HK-2 (cell line): Measurements from ENCODE around the gene GPR173.

Experiments
- DNase-seq: peaks from one replicate; pipeline ENCODE4 v3.0.0-alpha.2; 2018; ENCODE audit not compliant: unreplicated experiment

GPR173 gene

DNA sequence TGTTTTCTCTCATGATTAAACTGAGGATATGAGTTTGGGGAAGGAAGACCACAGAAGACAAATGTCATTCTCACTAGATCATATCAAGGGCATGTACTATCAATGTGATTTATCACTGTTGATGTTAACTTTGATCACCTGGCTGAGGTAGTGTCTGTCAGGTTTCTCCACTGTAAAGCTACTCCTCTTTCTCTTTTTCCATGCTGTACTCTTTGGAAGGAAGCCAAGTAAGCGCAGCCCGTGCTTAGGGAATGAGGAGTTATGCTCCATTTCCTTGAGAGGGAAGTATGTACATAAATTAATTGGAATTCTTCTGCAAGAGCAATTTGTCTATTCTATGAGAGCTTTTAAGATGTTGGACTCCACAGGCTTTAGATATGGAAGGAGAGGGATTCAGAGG lies 41.3 kb downstream of the GPR173 start:
- DNase-seq: no peak

DNA sequence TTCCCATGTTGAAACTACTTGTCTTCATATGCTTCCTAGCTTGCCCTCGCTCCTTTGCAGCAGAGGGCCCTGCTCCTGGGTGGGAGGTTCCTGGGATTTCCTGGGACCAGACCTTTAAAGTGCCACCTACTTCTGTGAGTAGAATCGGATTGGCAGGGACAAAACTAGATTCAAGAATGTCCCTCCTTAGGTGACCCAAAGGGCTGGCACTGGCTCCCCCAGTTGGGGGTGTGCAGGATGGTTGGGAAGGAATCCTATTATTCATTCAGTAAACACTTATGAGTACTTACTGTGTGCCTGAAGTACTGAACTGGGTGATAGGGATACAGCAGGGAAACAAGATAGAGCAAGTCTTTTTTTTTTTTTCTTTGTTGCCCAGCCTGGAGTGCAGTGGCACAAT lies 42.8 kb downstream of the GPR173 start:
- no peak for DNase-seq

DNA sequence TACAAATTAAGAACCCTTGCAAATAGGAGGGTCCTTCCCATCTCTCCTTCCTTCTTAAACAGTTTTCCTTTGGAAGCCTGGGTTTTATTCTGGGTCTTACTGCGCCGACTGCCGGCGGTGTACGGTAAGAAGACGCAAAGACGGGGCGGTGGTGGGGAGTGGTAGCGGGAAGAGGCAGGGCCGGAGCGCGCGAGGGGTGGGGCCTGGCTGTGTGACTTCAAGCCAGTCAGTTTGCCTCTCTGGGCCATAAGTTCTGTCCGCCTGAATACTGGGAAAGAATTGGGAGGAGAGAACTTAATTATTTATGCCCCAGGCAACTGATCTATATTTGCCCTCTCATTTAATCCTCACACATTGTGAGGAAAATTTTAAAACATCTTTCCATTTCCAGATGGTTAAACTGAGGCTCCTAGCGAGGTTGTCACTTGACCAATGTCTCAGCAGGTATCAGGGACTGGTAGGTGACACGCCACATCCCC lies 44.6 kb downstream of the GPR173 start:
- DNase-seq: peak; percentile 76

DNA sequence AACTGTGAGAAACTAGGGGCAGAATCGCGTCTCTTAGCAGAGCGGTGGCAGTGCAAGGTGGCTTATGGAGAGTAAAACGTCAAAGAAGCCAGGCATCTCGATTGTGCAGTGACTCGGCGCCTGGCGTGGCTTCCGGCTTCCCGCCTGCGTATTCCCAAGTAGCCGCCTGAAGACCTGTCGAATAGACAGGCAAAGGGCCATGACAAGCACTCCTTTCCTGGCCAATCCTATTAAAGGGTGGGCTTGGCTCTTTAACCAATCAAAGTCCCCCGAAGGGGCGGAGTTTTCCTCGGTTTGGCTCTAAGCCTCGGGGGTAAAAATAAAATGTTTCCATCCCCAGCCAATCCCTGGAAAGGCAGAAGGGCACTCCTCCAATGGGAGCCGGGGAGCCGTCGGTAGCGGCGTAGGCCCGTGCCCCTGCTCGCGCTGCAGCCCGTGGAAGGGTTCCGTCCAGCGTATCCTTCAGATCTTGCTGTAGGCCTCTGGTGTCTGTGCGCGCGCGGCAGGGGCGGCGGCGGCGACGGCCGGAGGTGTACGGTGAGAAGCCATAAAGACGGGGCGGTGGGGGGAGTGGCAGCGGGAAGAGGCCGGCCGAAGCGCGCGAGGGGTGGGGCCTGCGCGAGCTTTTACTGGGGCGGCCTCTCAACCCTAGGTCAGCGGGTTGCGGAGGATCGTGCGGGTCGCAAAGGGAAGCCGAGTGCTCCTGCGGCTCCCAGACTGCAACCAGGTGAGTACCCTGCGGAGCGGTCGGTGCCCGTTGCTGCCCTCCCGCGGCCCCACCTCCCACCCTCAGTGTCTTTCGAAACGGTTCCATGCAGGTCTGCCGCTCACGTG lies 45.4 kb downstream of the GPR173 start, which contains the start of gene KANTR:
KANTR (plus strand) TSS at position 395 of the 834 bp plus-strand sequence. CDS start 30,131 bp downstream, outside the sequence.
- DNase-seq: peak; percentile 85

DNA sequence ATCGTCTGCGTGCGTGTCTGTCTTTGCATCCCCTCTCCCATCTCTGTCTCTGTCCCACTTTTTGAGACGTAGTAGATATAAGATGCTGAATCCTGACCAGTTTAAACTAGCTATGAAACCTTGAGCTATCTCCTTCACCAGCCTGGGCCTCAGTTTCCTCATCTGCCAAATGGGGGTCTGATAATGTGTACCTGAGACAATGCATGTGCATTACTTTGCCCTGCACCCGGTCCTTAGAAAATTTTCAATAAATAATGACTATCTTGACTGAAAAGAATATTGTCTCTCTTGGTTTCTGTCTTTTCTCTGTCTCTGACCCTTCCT lies 46.0 kb downstream of the GPR173 start:
- no peak for DNase-seq

DNA sequence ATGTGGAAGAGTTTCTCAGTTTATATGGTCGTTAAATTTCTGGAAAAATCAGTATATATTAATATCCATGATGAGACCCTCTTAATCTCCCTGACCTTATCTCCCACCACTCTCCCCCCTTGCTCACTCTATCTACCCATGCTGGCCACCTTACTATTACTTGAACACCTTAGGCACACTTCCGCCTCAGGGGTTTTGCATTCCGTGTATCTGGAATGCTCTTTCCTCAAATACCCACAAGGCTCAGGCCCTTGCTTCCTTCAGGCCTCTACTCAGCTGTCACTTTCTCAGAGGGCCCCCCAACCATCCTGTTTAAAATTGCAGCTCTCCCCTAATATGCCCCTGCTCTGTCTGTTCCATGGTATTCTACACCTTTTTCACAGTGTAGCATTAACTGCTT lies 47.2 kb downstream of the GPR173 start:
- no peak for DNase-seq

DNA sequence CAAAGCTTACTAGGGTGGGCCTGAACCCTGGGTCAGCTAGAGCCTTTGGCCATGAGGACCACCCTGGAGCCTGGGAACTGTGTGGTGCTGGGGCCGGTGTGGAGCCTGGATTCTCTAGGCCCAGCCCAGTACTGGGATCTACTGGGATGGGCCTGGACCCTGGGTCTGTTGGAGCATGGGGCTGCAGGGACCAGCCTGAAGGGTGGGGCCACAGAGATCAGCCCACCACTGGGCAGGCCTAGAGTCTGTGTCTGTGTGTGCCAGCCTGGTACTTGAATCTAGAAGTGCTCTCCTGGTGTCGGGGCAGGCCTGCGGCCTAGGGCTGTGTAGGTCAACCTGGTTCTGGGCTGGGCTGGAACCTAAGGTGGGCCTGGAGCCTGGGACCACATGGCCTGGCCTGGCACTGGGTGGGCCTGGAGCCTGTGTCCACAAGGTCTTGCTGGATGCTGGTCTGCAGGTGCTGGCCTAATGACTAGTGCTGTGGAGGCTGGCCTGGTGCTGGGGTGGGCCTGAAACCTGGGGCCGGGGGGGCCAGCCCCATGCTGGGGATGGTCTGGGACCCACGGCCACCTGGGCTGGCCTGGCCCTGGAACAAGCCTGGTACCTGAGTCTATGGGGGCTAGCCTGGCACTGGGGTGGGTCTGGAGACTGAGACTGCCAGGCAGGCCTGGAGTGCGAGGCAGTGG lies 66.4 kb downstream of the GPR173 start:
- DNase-seq: no peak

DNA sequence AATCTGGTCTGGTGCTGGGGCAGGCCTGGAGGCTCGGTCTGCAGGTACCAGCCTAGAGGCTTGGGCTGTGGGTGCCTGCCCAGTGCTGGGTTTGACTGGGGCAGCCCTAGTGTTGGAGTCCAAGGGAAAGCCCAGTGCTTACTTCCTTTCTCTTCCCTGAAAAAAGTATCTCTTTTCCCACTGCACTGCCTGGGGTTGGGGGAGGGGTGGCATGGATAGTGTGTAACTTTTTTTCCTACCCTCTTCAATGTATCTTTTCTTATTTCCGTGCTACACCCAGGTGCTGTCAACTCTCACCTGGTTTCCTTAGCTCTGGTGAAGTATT lies 66.9 kb downstream of the GPR173 start:
- DNase-seq: no peak

DNA sequence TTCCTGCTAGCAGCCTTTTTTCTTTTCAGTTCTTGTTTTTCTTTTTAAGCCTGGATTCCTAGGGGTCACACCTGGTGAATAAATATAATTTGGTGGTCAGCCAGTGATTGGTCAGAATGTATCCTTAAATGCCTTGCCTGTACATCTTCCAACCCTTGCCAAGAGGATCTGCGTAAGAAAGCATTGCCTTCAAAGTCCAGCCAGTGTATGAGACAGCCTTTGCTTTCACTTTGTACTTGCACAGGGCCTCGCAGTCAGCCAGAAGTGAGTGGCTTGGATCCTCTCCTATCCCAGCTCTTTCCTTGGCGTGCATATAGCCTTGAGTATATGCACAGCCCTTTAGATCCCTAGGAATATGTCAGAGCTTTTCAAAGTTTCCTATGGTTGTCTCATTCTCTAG lies 67.5 kb downstream of the GPR173 start:
- no peak for DNase-seq

DNA sequence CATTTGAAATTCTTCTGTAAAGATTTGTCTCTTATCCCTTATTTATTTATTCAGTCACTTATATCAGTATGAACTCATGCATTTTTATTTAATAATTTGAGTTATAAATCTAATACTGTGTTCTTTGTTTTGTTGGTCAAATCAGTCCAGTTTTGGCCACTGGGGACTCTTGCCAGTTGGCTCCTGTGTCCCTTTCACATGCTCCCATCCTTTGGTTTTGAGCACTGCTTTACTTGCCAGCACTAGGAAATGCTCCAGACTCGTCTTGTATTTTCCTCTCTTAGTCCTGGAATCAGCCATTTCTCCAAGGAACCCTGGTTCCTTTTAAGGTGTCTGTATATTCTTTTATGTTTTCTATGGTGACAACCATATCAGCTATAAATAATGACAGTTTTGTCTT lies 73.4 kb downstream of the GPR173 start:
- DNase-seq: no peak

DNA sequence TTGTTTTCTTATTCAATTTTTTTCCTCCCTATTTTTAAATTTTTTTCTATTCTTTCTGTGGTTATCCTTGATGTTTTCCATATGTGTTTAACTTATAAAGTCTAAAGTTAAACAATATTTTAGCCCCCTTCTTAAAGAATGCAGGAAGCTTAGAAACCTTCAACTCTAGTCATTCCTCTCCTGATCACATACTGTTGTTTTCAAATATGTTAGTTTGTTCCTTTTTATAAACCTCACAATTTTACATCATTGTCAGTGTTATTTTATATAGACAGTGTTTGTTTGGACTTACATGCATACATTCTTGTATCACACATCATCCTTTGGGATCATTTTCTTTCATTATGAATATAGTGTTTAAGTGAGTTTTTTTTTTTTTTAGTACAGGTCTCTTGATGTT lies 76.9 kb downstream of the GPR173 start:
- DNase-seq: no peak

DNA sequence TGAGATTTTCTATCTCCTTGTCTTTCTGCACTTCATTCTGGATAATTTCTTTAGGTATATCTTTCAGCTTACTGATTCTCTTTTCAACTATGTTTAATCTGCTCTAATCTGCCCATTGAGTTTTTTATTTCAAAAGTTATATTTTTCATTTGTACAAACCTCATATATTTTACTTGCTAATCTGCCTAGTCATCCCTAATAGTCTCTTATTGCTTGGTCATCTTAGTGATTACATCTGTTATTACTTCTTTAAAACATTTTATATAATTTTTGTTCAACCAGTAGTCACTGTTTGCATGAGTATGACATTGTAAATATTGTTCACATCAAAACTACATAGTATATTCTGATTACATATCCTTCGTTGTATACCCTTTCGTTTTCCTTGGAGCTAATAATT lies 77.8 kb downstream of the GPR173 start:
- no peak for DNase-seq

DNA sequence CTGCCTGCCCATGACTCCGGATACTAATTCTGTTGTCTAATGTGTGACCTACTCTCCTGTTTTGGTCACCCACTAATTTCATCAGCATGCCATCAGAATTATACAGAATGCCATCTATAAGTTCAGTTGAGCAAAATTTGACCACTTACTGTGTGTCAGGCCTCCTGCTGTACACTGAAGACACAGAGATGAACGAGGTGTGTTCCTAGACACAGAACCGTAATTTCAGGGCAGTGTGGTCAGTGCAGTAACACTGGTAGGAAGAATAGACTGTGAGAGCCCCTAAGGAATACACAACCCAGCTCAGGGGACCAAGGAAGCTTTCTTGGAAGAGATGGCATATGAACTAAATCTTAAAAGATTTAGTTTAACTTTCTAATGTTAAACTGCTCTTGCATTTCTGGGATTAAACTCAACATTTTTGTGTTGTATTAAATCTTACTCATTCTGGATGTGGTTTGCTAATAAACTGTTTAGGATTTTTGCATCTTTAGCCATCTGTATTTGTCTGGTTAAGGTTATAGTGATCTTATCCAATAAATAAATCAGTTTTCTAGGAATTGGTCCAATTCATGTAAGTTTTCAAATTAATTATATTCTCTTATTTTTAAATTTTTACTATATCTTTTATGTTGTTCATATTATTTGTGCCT lies 79.6 kb downstream of the GPR173 start:
- no peak for DNase-seq
